Neural progenitor cell (in vitro differentiated cells): ENCODE data around the gene AQP10. TPM values are rescaled to one million over a fixed set of nuclear protein-coding genes. Genes with fewer than 3 reads are reported as not detected.

Experiments
- DNase-seq: peaks from one replicate; pipeline ENCODE4 v3.0.0-alpha.2; 2016; ENCODE audit warnings: low spot score
- H2AFZ ChIP-seq: fragments of 200-600 bp; sonication (generic); replicated peaks from 2 replicates; pipeline ENCODE4 v1.6.1; 2016; ENCODE audit warnings: antibody characterized with exemption
- H3F3A ChIP-seq: fragments of 200-600 bp; sonication (generic); 2 replicates; pipeline ENCODE4 v1.6.1; 2016; ENCODE audit warnings: antibody characterized with exemption, low read depth
- H3K27ac ChIP-seq: fragments of 200-600 bp; sonication (generic); 2 replicates; pipeline ENCODE4 v1.5.1; 2016; ENCODE audit warnings: mild to moderate bottlenecking
- H3K27me3 ChIP-seq: fragments of 200-600 bp; sonication (generic); 2 replicates; pipeline ENCODE4 v1.6.1; 2016; ENCODE audit warnings: mild to moderate bottlenecking, moderate library complexity
- H3K36me3 ChIP-seq: fragments of 200-600 bp; sonication (generic); 2 replicates; pipeline ENCODE4 v1.5.1; 2016
- H3K4me1 ChIP-seq: fragments of 200-600 bp; sonication (generic); 2 replicates; pipeline ENCODE4 v1.6.1; 2016; ENCODE audit warnings: mixed run types
- H3K4me2 ChIP-seq: fragments of 200-600 bp; sonication (generic); 2 replicates; pipeline ENCODE4 v1.6.1; 2016
- H3K4me3 ChIP-seq: fragments of 200-600 bp; sonication (generic); 2 replicates; pipeline ENCODE4 v1.5.1; 2016
- H3K79me2 ChIP-seq: fragments of 200-600 bp; sonication (generic); 2 replicates; pipeline ENCODE4 v1.6.1; 2016; ENCODE audit warnings: low read depth
- H3K9ac ChIP-seq: fragments of 200-600 bp; sonication (generic); 2 replicates; pipeline ENCODE4 v1.6.1; 2016
- H3K9me3 ChIP-seq: fragments of 200-600 bp; sonication (generic); 2 replicates; pipeline ENCODE4 v1.5.1; 2016; ENCODE audit warnings: low read depth
- H4K20me1 ChIP-seq: fragments of 200-600 bp; sonication (generic); 2 replicates; pipeline ENCODE4 v1.6.1; 2016; ENCODE audit warnings: low read depth
- H3K27ac Mint-ChIP-seq: 3 replicates; pipeline ENCODE4 v1.8.0; 2021; ENCODE audit warnings: mixed read lengths
- H3K27me3 Mint-ChIP-seq: 2 replicates; pipeline ENCODE4 v1.8.0; 2022; ENCODE audit warnings: low read depth, mild to moderate bottlenecking, inconsistent platforms, moderate library complexity, mixed read lengths; ENCODE audit not compliant: insufficient read depth
- H3K36me3 Mint-ChIP-seq: 3 replicates; pipeline ENCODE4 v1.8.0; 2021; ENCODE audit warnings: mixed read lengths
- H3K4me1 Mint-ChIP-seq: 3 replicates; pipeline ENCODE4 v1.8.0; 2021; ENCODE audit warnings: mixed read lengths
- H3K4me3 Mint-ChIP-seq: 3 replicates; pipeline ENCODE4 v1.8.0; 2021; ENCODE audit warnings: mild to moderate bottlenecking, moderate library complexity, mixed read lengths
- H3K9me3 Mint-ChIP-seq: 3 replicates; pipeline ENCODE4 v1.8.0; 2020; ENCODE audit warnings: mixed read lengths
- CTCF ChIP-seq: fragments of 200-600 bp; sonication (generic); IDR thresholded peaks from 2 replicates; pipeline ENCODE4 v1.5.1; 2017; ENCODE audit warnings: antibody characterized with exemption, mild to moderate bottlenecking
- EZH2 ChIP-seq: fragments of 200-600 bp; sonication (generic); IDR thresholded peaks from 2 replicates; pipeline ENCODE4 v1.6.1; 2017; ENCODE audit warnings: antibody characterized with exemption, mild to moderate bottlenecking, moderate library complexity
- EZH2phosphoT487 ChIP-seq: fragments of 200-600 bp; sonication (generic); IDR thresholded peaks from 2 replicates; pipeline ENCODE4 v1.6.1; 2017; ENCODE audit warnings: antibody characterized with exemption
- total RNA-seq: library from RNA; depleted of rRNA; stranded (reverse); fragments of >200 nt; gene quantifications from 2 replicates; pipeline ENCODE4 v1.2.3, GENCODE V29; 2015; ENCODE audit warnings: low replicate concordance

AQP10 gene
- total RNA-seq, 1 donor from 2014 or later, result not detected

- H3K27ac Mint-ChIP-seq, result no peak overlapping the region
- peaks cover 23% of the 10 kb centered on the region for H3K27me3 ChIP-seq
- no peaks in the 10 kb centered on the region for H3K9me3 ChIP-seq
- H3K4me1 Mint-ChIP-seq, result peaks cover 15% of the 10 kb centered on the region
- no peaks in the 10 kb centered on the region for H3K36me3 ChIP-seq
- no peak for DNase-seq
- H4K20me1 ChIP-seq, result peaks cover 7% of the 10 kb centered on the region
- no peak overlapping the region for H3K4me3 ChIP-seq
- peaks cover 10% of the 10 kb centered on the region for H3F3A ChIP-seq
- peaks cover 27% of the 10 kb centered on the region for H3K36me3 Mint-ChIP-seq
- H3K4me1 ChIP-seq, result peaks cover 5% of the 10 kb centered on the region
- no peak overlapping the region for H3K4me3 Mint-ChIP-seq
- no peak overlapping the region for H2AFZ ChIP-seq
- no peaks in the 10 kb centered on the region for H3K79me2 ChIP-seq
- H3K27me3 Mint-ChIP-seq, result no peaks in the 10 kb centered on the region
- no peak overlapping the region for H3K27ac ChIP-seq
- H3K4me2 ChIP-seq, result no peak overlapping the region
- no peak overlapping the region for H3K9ac ChIP-seq
- no peaks in the 10 kb centered on the region for H3K9me3 Mint-ChIP-seq
- no peak for TF ChIP-seq EZH2phosphoT487
- TF ChIP-seq EZH2, result no peak
- no peak for TF ChIP-seq CTCF
These were observed 27.7 kb downstream of the AQP10 start for GRCh38 chr1:154348429-154349076.

GRCh38 chr1:154349121-154349520 lies 28.2 kb downstream of the AQP10 start:
- H3K4me3 ChIP-seq, result no peak overlapping the region
- no peak overlapping the region for H3K27ac ChIP-seq
- peaks cover 5% of the 10 kb centered on the region for H3K4me1 ChIP-seq
- Mint-ChIP-seq H3K36me3 (peaks cover 22% of the 10 kb centered on the region), H3K9me3 (no peaks in the 10 kb centered on the region), H3K27ac (peak overlapping the region; percentile 20), H3K4me1 (peaks cover 21% of the 10 kb centered on the region), H3K27me3 (no peaks in the 10 kb centered on the region), H3K4me3 (no peak overlapping the region)
- peaks cover 7% of the 10 kb centered on the region for H4K20me1 ChIP-seq
- H3K4me2 ChIP-seq, result no peak overlapping the region
- H3K9me3 ChIP-seq, result no peaks in the 10 kb centered on the region
- DNase-seq, result no peak
- no peaks in the 10 kb centered on the region for H3K36me3 ChIP-seq
- no peak overlapping the region for H3K9ac ChIP-seq
- no peaks in the 10 kb centered on the region for H3K79me2 ChIP-seq
- TF ChIP-seq CTCF, result no peak
- TF ChIP-seq EZH2, result no peak
- no peak for TF ChIP-seq EZH2phosphoT487
- H3K27me3 ChIP-seq, result peaks cover 28% of the 10 kb centered on the region
- no peak overlapping the region for H2AFZ ChIP-seq
- peaks cover 13% of the 10 kb centered on the region for H3F3A ChIP-seq

GRCh38 chr1:154350383-154350782 lies 29.5 kb downstream of the AQP10 start:
- no peaks in the 10 kb centered on the region for H3K79me2 ChIP-seq
- peaks cover 13% of the 10 kb centered on the region for H3F3A ChIP-seq
- H3K9me3 Mint-ChIP-seq, result no peaks in the 10 kb centered on the region
- H3K27me3 Mint-ChIP-seq, result no peaks in the 10 kb centered on the region
- H3K9me3 ChIP-seq, result no peaks in the 10 kb centered on the region
- TF ChIP-seq CTCF (no peak), EZH2 (no peak), EZH2phosphoT487 (no peak)
- peaks cover 5% of the 10 kb centered on the region for H3K4me1 ChIP-seq
- H3K27ac Mint-ChIP-seq, result no peak overlapping the region
- no peak for DNase-seq
- no peak overlapping the region for H3K9ac ChIP-seq
- H3K4me1 Mint-ChIP-seq, result peaks cover 27% of the 10 kb centered on the region
- no peaks in the 10 kb centered on the region for H3K36me3 ChIP-seq
- H3K4me3 Mint-ChIP-seq, result no peak overlapping the region
- peaks cover 7% of the 10 kb centered on the region for H4K20me1 ChIP-seq
- no peak overlapping the region for H3K27ac ChIP-seq
- no peak overlapping the region for H3K4me2 ChIP-seq
- H3K4me3 ChIP-seq, result no peak overlapping the region
- no peak overlapping the region for H2AFZ ChIP-seq
- peaks cover 28% of the 10 kb centered on the region for H3K27me3 ChIP-seq
- H3K36me3 Mint-ChIP-seq, result peaks cover 16% of the 10 kb centered on the region
